ENCODE measurements around the gene UNC13A. TPM values are rescaled to one million over a fixed set of nuclear protein-coding genes. Genes with fewer than 3 reads are reported as not detected.

UNC13A gene
- total RNA-seq, 4 donors from 2014 or later: 0.09 to 0.24 (median 0.14) TPM

DNA sequence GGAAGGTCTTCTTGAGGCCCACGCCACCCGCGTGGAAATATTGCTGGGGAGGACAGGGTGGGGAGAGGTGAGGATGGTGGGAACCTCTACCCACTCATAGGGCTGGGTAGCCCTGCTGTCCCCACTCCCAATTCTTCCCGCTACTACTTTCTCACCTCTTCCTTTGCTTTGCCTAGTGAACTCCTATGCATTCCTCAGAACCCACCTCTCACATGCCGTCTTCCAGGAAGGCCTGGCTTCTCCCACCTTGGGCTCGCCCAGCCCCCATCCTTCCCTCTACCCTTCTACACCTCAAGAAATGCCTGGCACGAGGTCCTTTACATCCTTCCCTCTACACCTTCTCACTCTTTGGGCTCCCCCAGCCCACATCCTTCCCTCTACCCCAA lies 70.4 kb downstream of the UNC13A start:
- TF ChIP-seq, protein P1, sequence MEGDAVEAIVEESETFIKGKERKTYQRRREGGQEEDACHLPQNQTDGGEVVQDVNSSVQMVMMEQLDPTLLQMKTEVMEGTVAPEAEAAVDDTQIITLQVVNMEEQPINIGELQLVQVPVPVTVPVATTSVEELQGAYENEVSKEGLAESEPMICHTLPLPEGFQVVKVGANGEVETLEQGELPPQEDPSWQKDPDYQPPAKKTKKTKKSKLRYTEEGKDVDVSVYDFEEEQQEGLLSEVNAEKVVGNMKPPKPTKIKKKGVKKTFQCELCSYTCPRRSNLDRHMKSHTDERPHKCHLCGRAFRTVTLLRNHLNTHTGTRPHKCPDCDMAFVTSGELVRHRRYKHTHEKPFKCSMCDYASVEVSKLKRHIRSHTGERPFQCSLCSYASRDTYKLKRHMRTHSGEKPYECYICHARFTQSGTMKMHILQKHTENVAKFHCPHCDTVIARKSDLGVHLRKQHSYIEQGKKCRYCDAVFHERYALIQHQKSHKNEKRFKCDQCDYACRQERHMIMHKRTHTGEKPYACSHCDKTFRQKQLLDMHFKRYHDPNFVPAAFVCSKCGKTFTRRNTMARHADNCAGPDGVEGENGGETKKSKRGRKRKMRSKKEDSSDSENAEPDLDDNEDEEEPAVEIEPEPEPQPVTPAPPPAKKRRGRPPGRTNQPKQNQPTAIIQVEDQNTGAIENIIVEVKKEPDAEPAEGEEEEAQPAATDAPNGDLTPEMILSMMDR (IDR thresholded peaks at IDR 0.05): no peak
- no peak for ATAC-seq (ENCODE audit: low FRiP score)

DNA sequence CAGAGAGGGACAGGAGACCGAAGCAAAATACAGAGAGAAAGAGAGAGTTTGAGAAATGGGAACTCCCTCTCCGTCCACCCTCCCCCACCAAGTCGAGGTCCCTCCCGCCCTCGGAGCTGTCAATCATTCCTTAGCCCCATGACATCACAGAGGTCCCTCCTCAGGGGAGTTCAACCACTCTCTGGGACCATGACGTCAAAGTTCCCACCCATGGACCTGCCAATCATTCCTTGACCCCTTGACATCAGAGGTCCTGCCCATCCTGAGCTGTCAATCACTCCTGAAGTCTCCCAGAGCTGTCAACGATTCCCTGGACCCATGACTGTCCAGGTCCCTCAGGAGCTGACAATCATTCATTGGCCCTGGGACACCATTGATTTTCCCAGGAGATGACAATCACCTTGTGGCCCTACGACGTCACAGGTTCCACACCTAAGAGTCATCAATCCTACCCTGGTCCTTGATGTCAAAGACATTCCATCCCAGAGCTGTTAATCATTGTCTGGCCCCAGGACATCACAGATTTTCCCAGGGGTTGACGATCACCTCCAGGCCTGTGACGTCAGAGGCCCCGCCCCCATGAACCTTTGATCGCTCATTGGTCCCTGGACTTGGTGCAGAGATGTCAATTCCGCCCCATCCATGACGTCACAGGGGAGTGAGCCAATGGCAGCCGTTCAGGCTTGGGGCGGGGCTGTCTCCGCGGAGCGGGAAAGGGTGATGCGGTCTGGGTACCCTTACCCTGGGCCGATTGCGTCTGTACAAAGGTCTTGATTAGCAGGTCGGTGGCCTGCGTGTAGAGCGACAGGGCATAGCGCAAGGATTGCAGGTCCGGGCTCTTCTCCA lies 71.0 kb downstream of the UNC13A start:
- no peak for DNase-seq (ENCODE audit: low spot score)
- TF ChIP-seq, protein P1 (IDR thresholded peaks at IDR 0.05): no peak
- ATAC-seq (ENCODE audit: low FRiP score): no peak

More for the DNA sequence above, 70.4 kb downstream of the UNC13A start:
- DNase-seq (ENCODE audit: low spot score): no peak

DNA sequence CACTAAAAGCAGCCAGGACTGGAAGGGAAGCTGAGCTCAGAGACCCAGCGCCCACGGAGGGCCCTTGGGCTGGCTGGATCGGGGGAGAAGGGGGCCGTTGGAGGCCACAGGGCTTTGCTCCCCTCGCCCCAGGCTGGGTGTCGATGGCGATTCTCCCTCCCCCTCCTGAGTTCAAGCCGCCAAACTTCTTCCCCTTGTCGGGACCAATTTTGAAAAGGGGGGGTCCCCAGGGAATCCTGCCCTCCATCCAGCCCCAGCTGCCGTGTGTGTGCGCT lies 71.5 kb downstream of the UNC13A start:
- DNase-seq (ENCODE audit: low spot score): no peak
- TF ChIP-seq, protein P1 (IDR thresholded peaks at IDR 0.05): no peak
- no peak for ATAC-seq (ENCODE audit: low FRiP score)

DNA sequence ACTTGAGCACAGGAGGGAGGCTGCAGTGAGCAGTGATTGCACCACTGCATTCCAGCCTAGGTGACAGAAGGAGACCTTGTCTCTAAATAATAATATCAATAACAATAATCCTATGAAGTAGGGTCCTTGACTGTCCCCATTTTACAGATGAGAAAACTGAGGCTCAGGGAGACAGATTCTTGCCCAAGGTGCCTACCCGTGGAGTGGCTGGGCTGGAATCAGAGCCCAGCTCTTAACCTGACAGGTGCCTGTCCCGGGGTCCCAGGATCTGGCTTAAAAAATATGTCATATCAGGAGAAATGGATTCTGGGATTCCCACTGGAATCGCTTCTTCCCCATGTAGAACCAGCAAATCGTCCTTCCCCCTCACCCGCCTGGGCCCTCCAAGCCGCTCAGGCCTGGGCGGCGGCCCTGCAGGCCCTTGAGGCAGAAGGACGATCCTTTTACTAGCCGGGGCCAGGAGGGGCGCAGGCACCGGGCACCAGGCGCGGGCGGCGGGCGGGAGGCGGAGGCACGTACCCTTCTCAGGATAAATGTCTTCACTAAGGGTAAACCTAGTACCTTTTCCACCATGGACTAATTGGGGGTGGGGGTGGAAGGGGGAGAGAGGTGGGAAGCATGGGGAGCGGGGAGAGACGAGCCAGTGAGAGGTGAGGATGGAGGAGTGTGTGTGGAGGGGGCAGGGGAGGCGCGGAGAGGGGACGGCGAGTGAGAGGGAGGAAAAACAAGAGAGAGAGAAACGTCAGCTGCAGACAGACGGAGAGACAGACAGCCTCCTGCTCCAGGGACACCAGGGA lies 72.1 kb downstream of the UNC13A start:
- TF ChIP-seq, protein P1 (IDR thresholded peaks at IDR 0.05): no peak
- DNase-seq (ENCODE audit: low spot score): no peak
- ATAC-seq (ENCODE audit: low FRiP score): no peak

DNA sequence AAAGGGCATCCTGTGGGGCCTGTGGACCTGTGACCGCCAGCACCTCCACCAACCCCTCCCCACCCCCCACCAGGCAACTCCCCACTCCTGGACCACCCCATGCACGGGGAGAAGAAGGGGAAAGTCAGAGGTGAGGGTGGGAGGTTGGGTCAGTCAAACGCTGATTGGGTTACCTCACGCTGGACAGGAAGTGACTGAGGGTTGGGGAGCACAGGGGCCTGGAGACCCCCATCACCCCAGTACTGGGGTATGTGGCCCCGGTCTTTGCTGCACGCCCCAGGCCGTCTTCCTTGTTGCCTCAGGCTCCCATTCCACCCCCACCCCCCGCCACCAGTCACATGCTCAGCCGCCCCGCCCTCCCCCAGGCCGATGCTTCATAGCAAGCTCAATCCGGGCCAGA lies 73.7 kb downstream of the UNC13A start:
- no peak for ATAC-seq (ENCODE audit: low FRiP score)
- no peak for DNase-seq (ENCODE audit: low spot score)
- TF ChIP-seq, protein P1 (IDR thresholded peaks at IDR 0.05): no peak

DNA sequence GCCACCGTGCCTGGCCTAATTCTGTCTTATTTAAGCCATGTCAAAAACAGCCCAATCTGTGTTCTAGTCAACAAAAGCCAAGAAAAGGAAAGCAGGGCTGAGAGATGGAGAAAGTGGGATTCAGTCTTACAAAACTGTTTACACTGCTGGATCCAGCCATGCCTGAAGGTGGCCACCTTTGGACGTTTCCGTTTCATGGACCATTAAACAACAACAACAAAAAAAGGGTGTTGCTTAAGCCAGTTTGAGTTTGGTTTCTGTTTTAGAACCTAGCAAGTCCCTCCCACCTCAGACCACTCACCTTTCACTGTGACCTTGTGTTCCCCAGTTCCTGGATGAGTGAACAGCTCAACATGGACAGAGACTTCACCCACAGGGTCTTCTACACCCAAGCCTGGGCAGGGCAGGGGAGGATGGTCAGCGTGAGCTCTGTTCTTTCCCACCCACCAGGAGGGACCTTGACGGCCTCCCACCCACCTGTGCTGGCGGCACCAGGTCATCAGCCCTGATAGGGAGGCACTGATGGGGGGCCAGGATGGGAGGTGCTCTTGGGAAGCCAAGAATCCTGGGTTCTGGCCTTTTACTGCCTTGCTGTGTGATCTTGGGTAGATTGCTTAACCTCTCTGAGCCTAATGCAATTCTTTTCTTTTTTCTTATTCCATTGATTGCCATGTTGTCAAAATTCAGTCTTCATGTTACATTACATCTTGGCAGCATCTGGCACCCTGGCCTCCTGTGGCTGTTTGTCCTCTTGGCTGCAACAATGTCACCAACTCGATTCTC lies 76.5 kb downstream of the UNC13A start:
- TF ChIP-seq, protein P1 (IDR thresholded peaks at IDR 0.05): no peak
- no peak for DNase-seq (ENCODE audit: low spot score)
- no peak for ATAC-seq (ENCODE audit: low FRiP score)
